Measurements from ENCODE around the gene SNORC.

The SNORC gene

GRCh38 chr2:232894746-232895145 lies 24.7 kb downstream of the SNORC start:
- no peak for TF ChIP-seq Cebpa-rat (IDR thresholded peaks at IDR 0.05)
- Histone ChIP-seq H3K4me3 (no peak overlapping the region), H3K4me2 (no peak overlapping the region), H3K27me3 (no peaks in the 10 kb centered on the region), H3K9me3 (replicated peaks in 1 of 11) (no peaks in the 10 kb centered on the region), H4K20me1 (no peaks in the 10 kb centered on the region), H3K27ac (no peak overlapping the region), H3K36me3 (no peaks in the 10 kb centered on the region), H3K4me1 (peaks cover 0 to 10% (median 9%) of the 10 kb centered on the region in 10 experiments; a peak in 16 of 20 replicates), H3K9ac (no peak overlapping the region)

GRCh38 chr2:232896111-232896510 lies 26.0 kb downstream of the SNORC start:
- Histone ChIP-seq H3K9me3 (replicated peaks in 1 of 11) (no peaks in the 10 kb centered on the region), H3K27me3 (no peaks in the 10 kb centered on the region), H4K20me1 (no peaks in the 10 kb centered on the region), H3K4me3 (no peak overlapping the region), H3K36me3 (no peaks in the 10 kb centered on the region), H3K27ac (no peak overlapping the region), H3K4me2 (no peak overlapping the region), H3K9ac (no peak overlapping the region), H3K4me1 (peaks cover 2 to 8% (median 5%) of the 10 kb centered on the region in 10 experiments)
- TF ChIP-seq Cebpa-rat (IDR thresholded peaks at IDR 0.05), result no peak

- H3K27ac ChIP-seq, result no peak overlapping the region
- no peak overlapping the region for H3K9ac ChIP-seq
- no peaks in the 10 kb centered on the region for H4K20me1 ChIP-seq
- H3K4me1 ChIP-seq, result peaks cover 0 to 15% (median 12%) of the 10 kb centered on the region in 10 experiments; a peak in 12 of 20 replicates
- no peaks in the 10 kb centered on the region for H3K36me3 ChIP-seq
- H3K4me3 ChIP-seq, result no peak overlapping the region
- H3K9me3 ChIP-seq (replicated peaks in 1 of 11), result no peaks in the 10 kb centered on the region
- H3K27me3 ChIP-seq, result no peaks in the 10 kb centered on the region
- no peak for TF ChIP-seq Cebpa-rat (IDR thresholded peaks at IDR 0.05)
- H3K4me2 ChIP-seq, result no peak overlapping the region
These were observed 26.9 kb downstream of the SNORC start for GRCh38 chr2:232896720-232897597.

- no peaks in the 10 kb centered on the region for H3K36me3 ChIP-seq
These were observed 27.7 kb downstream of the SNORC start for GRCh38 chr2:232897598-232898408.

GRCh38 chr2:232898592-232899543 lies 28.8 kb downstream of the SNORC start:
- Histone ChIP-seq H3K27me3 (no peaks in the 10 kb centered on the region), H3K9me3 (replicated peaks in 1 of 11) (no peaks in the 10 kb centered on the region), H3K9ac (no peak overlapping the region), H3K4me3 (no peak overlapping the region), H3K27ac (no peak overlapping the region), H4K20me1 (no peaks in the 10 kb centered on the region; a peak in 1 of 22 replicates), H3K36me3 (no peaks in the 10 kb centered on the region), H3K4me2 (no peak overlapping the region), H3K4me1 (peaks cover 0 to 23% (median 15%) of the 10 kb centered on the region in 10 experiments; a peak in 12 of 20 replicates)
- TF ChIP-seq Cebpa-rat (IDR thresholded peaks at IDR 0.05), result no peak

More at GRCh38 chr2:232897598-232898408, 27.7 kb downstream of the SNORC start:
- H3K9ac ChIP-seq, result no peak overlapping the region
- no peak for TF ChIP-seq Cebpa-rat (IDR thresholded peaks at IDR 0.05)
- no peak overlapping the region for H3K4me3 ChIP-seq
- H4K20me1 ChIP-seq, result no peaks in the 10 kb centered on the region; a peak in 1 of 22 replicates
- H3K9me3 ChIP-seq (replicated peaks in 1 of 11), result no peaks in the 10 kb centered on the region
- H3K27me3 ChIP-seq, result no peaks in the 10 kb centered on the region
- H3K27ac ChIP-seq, result no peak overlapping the region
- no peak overlapping the region for H3K4me2 ChIP-seq
- peaks cover 0 to 23% (median 15%) of the 10 kb centered on the region in 10 experiments; a peak in 12 of 20 replicates for H3K4me1 ChIP-seq

GRCh38 chr2:232900811-232901735 lies 31.0 kb downstream of the SNORC start:
- Histone ChIP-seq H3K9ac (peak overlapping the region in 1 of 11 experiments; percentile 34; a peak in 2 of 22 replicates), H4K20me1 (no peaks in the 10 kb centered on the region; a peak in 1 of 22 replicates), H3K9me3 (replicated peaks in 1 of 11) (peaks cover 0 to 6% (median 0%) of the 10 kb centered on the region in 11 experiments; a peak in 1 of 22 replicates), H3K36me3 (no peaks in the 10 kb centered on the region), H3K4me2 (peak overlapping the region in 5 of 11 experiments; percentile 70 to 83 (median 77); a peak in 11 of 22 replicates), H3K4me3 (no peak overlapping the region), H3K4me1 (peaks cover 0 to 23% (median 15%) of the 10 kb centered on the region in 10 experiments; a peak in 12 of 20 replicates), H3K27ac (peak overlapping the region in 4 of 11 experiments; percentile 9 to 55 (median 46); a peak in 5 of 22 replicates), H3K27me3 (no peaks in the 10 kb centered on the region)
- no peak for TF ChIP-seq Cebpa-rat (IDR thresholded peaks at IDR 0.05)

GRCh38 chr2:232901736-232902578 lies 31.9 kb downstream of the SNORC start:
- Histone ChIP-seq H3K36me3 (no peaks in the 10 kb centered on the region), H3K4me2 (peak overlapping the region in 6 of 11 experiments; percentile 19 to 83 (median 76); a peak in 11 of 22 replicates), H3K27me3 (no peaks in the 10 kb centered on the region), H3K9me3 (replicated peaks in 1 of 11) (peaks cover 0 to 6% (median 0%) of the 10 kb centered on the region in 11 experiments; a peak in 1 of 22 replicates), H3K9ac (peak overlapping the region in 1 of 11 experiments; percentile 34; a peak in 2 of 22 replicates), H3K4me3 (no peak overlapping the region), H3K27ac (peak overlapping the region in 4 of 11 experiments; percentile 9 to 55 (median 46); a peak in 5 of 22 replicates), H4K20me1 (no peaks in the 10 kb centered on the region; a peak in 1 of 22 replicates), H3K4me1 (peaks cover 0 to 23% (median 15%) of the 10 kb centered on the region in 10 experiments; a peak in 13 of 20 replicates)
- no peak for TF ChIP-seq Cebpa-rat (IDR thresholded peaks at IDR 0.05)
